Measurements from ENCODE around the gene GSTK1.

GSTK1 gene

GRCh38 chr7:143250199-143250598 is 13.0 kb upstream of the GSTK1 start:
- Histone ChIP-seq H3K9me3 (ENCODE audit: insufficient read depth, low read length) (no peaks in the 10 kb centered on the region), H3K79me2 (ENCODE audit: insufficient read depth, low read length) (no peaks in the 10 kb centered on the region), H3K4me2 (ENCODE audit: low read depth, low read length, poor library complexity, severe bottlenecking) (peak overlapping the region; percentile 43), H3K9ac (ENCODE audit: low read length) (no peak overlapping the region), H3K36me3 (ENCODE audit: low read length) (no peaks in the 10 kb centered on the region), H3K9me2 (replicated peaks; ENCODE audit: insufficient read depth, low read length) (no peaks in the 10 kb centered on the region), H3K27ac (ENCODE audit: low read depth, low read length) (no peak overlapping the region), H3K27me3 (ENCODE audit: low read length) (no peaks in the 10 kb centered on the region), H4K20me1 (ENCODE audit: low read depth, low read length) (no peaks in the 10 kb centered on the region), H2AFZ (ENCODE audit: low read depth, low read length, severe bottlenecking) (no peak overlapping the region), H3K4me3 (ENCODE audit: insufficient read depth, low read length, poor library complexity, severe bottlenecking) (no peak overlapping the region), H3F3A (ENCODE audit: insufficient read depth) (no peaks in the 10 kb centered on the region)
- TF ChIP-seq EZH2phosphoT487 (conservative IDR thresholded peaks at IDR 0.05; ENCODE audit: low read length) (no peak), CTCF (IDR thresholded peaks at IDR 0.05; ENCODE audit: insufficient read depth, low read length, poor library complexity, severe bottlenecking) (no peak)

- H3F3A ChIP-seq (ENCODE audit: insufficient read depth): no peaks in the 10 kb centered on the region
- H3K9me2 ChIP-seq (replicated peaks; ENCODE audit: insufficient read depth, low read length): no peaks in the 10 kb centered on the region
- no peak overlapping the region for H3K4me3 ChIP-seq (ENCODE audit: insufficient read depth, low read length, poor library complexity, severe bottlenecking)
- H3K9ac ChIP-seq (ENCODE audit: low read length): no peak overlapping the region
- peak overlapping the region; percentile 43 for H3K4me2 ChIP-seq (ENCODE audit: low read depth, low read length, poor library complexity, severe bottlenecking)
- 0 out of 2 replicates have a peak overlapping the region, but pooled peaks have one; percentile 7 for H3K27ac ChIP-seq (ENCODE audit: low read depth, low read length)
- no peaks in the 10 kb centered on the region for H3K79me2 ChIP-seq (ENCODE audit: insufficient read depth, low read length)
- H3K36me3 ChIP-seq (ENCODE audit: low read length): no peaks in the 10 kb centered on the region
- H3K27me3 ChIP-seq (ENCODE audit: low read length): no peaks in the 10 kb centered on the region
- H4K20me1 ChIP-seq (ENCODE audit: low read depth, low read length): no peaks in the 10 kb centered on the region
- no peak for TF ChIP-seq EZH2phosphoT487 (conservative IDR thresholded peaks at IDR 0.05; ENCODE audit: low read length)
- TF ChIP-seq CTCF (IDR thresholded peaks at IDR 0.05; ENCODE audit: insufficient read depth, low read length, poor library complexity, severe bottlenecking): no peak
- H2AFZ ChIP-seq (ENCODE audit: low read depth, low read length, severe bottlenecking): no peak overlapping the region
- H3K9me3 ChIP-seq (ENCODE audit: insufficient read depth, low read length): no peaks in the 10 kb centered on the region
Measured at GRCh38 chr7:143250822-143251221, 12.4 kb upstream of the GSTK1 start.

- Histone ChIP-seq H3K79me2 (ENCODE audit: insufficient read depth, low read length) (no peaks in the 10 kb centered on the region), H3K36me3 (ENCODE audit: low read length) (no peaks in the 10 kb centered on the region), H2AFZ (ENCODE audit: low read depth, low read length, severe bottlenecking) (no peak overlapping the region), H3K9ac (ENCODE audit: low read length) (no peak overlapping the region), H3K4me3 (ENCODE audit: insufficient read depth, low read length, poor library complexity, severe bottlenecking) (no peak overlapping the region), H3F3A (ENCODE audit: insufficient read depth) (no peaks in the 10 kb centered on the region), H3K9me3 (ENCODE audit: insufficient read depth, low read length) (no peaks in the 10 kb centered on the region), H3K9me2 (replicated peaks; ENCODE audit: insufficient read depth, low read length) (no peaks in the 10 kb centered on the region), H4K20me1 (ENCODE audit: low read depth, low read length) (no peaks in the 10 kb centered on the region), H3K27ac (ENCODE audit: low read depth, low read length) (no peak overlapping the region), H3K27me3 (ENCODE audit: low read length) (no peaks in the 10 kb centered on the region), H3K4me2 (ENCODE audit: low read depth, low read length, poor library complexity, severe bottlenecking) (no peak overlapping the region)
- TF ChIP-seq CTCF (IDR thresholded peaks at IDR 0.05; ENCODE audit: insufficient read depth, low read length, poor library complexity, severe bottlenecking) (no peak), EZH2phosphoT487 (conservative IDR thresholded peaks at IDR 0.05; ENCODE audit: low read length) (no peak)
Measured at GRCh38 chr7:143252006-143252405, 11.2 kb upstream of the GSTK1 start.
